Activated T-helper 1 cell treated with anti-CD3 and anti-CD28 coated beads, Interleukin-2, amount 50 U/mL, for 16 hours (primary cell): ENCODE results near the gene PROZ.
"Not testable (repeated sequence)": the region's sequence is repeated elsewhere in the genome, so short reads cannot be mapped to it uniquely, and the experiment has no call there.

Source experiments
- DNase-seq, 2 donors: peaks; one replicate each; pipeline ENCODE4 v3.0.0-alpha.2; 2020; ENCODE audit warnings: low read depth in 1 of 2, low spot score in 1 of 2

The PROZ gene

DNA sequence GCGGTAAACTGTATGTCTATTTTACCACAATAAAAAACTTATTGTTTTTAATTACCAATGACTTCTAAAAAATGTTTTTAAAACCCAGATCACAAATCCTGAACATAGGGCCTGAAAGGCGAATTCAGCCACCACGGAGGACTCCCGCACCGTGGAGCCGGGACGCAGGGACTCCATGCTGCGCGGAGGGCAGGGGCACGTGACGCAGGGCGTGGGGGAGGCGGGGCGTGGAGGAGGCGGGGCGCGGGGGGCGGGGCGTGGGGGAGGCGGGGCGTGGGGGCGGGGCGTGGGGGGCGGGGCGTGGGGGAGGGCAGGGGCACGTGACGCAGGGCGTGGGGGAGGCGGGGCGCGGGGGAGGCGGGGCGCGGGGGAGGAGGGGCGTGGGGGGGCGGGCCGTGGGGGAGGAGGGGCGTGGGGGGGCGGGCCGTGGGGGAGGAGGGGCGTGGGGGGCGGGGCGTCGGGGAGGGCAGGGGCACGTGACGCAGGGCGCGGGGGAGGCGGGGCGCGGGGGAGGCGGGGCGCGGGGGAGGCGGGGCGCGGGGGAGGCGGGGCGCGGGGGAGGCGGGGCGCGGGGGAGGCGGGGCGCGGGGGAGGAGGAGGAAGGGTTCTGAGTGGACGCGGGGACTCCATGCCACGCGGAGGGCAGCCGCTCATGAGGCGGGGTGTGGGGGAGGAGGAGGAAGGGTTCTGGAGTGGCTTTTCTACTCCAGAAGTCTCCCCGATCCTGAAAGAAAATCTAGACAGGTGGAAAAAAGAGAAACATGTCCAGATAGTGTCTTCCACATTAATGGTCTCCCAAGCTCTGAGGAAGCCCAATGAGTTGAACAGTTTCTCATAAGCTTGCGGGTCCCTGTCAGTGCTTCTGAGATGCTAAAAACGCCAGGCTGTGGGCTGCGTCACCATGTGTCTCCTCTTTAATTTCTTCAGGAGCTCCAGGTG is 4.4 kb upstream of the PROZ start:
- DNase-seq, result peak; percentile 65 to 70

DNA sequence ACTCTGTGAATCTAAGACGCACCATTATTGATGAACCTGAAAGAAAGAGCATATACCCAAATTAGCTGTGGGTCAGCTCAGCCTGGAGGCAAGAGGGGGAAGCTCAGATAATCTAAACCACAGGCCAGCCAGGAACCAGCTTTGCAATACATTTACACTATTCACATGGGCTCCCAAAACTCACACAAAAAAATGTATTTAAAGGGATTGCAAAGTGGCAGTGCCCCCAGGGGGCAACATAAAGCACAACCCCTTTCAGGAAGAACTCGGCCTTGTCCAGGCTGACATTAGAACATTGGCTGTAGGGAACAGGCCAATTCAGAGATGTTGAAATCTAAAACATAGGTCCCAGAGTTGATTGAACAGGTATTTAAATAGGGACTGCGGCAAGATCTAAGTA is 3.2 kb upstream of the PROZ start:
- DNase-seq, result no peak

DNA sequence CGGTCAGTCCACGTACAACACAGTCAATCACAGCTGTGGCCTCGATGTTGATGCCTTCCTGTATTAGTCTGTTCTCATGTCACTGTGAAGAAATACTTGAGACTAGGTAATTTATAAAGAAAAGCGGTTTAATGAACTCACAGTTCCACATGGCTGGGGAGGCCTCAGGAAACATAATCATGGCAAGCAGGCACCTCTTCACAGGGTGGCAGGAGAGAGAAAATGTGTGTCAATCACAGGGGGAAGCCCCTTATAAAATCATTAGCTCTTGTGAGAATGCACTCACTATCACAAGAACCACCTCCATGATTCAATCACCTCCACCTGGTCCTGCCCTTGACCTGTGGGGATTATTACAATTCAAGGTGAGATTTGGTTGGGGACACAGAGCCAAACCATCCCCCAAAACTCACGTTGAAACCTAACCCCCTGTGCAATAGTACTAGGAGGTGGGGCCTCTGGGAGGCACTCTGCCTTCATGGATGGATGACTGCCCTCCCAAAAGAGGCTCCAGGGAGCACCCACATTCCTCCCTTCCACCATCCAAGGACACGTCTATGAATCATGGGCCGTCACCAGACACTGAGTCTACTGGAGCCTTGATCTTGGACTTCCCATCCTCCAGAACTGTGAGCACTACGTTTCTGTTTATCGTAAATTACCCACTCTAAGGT is 2.3 kb upstream of the PROZ start:
- DNase-seq, result no peak

DNA sequence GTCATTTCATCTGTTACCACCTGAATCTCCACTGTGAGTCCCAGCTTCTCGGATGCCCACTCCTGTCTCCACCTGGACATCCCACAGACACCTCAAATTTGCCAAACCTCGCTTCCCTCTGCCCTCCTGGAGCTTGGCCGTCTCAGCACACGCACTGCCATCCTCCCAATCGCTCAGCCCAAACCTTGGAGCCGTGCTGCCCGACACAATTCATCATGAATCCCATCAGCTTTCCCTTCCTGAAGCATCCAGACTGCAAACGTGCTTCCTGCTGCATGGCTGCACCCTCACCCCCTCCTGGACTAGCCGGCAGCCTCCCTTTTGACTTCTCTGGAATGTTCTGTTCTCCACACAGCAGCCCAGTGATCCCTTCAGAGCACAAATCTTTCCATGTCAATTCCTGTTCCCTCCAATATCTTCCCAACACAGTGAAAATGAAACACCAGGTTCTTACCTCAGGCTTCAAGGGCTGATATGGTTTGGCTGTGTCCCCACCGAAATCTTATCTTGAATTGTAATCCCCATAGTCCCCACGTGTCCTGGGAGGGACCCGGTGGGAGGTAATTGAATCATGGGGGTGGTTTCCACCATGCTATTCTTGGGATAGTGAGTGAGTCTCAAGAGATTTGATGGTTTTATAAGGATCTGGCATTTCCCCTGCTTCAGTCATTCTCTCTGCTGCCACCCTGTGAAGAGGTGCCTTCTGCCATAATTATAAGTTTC is 1.1 kb upstream of the PROZ start:
- DNase-seq, result no peak

DNA sequence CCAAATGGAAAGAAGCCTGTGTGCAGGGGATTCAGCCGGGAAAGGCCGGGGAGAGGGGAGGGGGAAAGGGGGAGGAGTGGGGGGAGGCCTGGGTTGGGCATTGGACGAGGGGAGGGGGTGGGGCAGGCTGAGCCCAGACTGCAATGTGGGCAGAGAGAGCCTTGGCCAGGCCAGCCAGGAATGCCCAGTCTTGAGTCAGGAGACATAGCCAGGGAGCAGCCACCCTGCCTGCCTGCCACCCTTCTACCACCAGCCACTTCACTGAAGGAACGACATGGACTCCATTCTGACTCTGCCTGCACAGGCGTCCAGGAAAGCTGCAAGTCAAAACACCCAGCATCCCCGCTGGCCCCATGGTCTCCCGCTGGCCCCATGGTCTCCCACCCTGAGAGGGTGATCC is 498 bp downstream of the PROZ start:
- DNase-seq, result no peak

DNA sequence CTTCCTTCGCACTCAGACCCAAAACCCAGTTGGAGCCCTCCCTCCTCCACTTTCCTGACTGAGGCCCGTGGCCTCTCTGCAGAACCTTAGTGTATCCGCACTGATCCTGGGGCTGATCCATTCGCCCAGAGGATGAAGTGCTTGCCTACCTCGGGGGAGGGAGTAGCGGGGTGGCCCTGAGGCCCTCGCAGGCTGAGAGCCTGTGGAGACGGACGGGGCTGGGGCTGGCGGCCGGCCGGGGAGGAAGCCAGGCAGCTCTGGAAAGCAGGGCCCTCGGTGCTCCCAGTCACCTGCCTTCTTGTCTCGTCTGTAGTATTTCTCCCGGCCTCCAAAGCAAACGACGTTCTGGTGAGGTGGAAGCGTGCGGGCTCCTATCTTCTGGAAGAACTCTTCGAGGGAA is 1.3 kb downstream of the PROZ start:
- DNase-seq, result no peak

DNA sequence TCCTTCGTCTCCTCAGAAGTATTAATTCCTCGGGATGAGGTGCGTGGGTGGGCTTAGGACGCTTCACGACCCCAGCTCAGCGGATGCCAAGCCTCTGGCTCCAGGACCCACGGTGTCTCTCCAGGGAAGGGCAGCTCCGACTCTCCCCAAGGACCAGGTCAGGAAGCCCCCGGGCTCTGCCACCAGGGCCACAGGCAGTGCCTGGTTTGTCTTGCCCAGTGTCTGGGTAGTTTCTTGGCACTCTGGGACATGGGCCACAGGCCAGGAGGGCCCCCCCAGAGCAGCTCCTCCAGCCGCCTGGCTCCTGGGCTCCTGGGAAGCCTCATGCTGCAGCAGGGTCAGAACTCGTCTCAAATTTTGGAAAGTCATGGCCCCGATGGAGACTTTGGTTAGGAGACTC is 2.5 kb downstream of the PROZ start:
- no peak for DNase-seq

DNA sequence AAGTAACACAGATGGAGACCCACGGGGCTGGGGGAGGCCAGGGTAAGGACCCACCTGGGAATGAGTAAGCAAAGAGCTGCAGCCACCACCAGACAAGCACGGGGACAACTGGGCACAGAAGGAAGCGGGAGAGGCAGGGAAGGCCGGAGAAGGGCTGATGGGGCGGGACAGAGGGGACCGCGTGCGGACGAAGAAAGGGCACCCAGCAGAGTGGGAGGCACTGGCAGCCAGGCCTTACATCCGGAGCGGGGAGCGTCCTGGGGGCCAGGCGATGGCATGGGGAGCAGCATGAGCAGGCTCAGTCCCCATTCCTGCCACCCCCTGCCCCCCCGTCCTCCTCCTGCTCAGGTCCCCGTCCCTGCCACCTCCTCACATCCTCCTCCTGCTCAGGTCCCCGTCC is 3.0 kb downstream of the PROZ start:
- DNase-seq, result no peak

DNA sequence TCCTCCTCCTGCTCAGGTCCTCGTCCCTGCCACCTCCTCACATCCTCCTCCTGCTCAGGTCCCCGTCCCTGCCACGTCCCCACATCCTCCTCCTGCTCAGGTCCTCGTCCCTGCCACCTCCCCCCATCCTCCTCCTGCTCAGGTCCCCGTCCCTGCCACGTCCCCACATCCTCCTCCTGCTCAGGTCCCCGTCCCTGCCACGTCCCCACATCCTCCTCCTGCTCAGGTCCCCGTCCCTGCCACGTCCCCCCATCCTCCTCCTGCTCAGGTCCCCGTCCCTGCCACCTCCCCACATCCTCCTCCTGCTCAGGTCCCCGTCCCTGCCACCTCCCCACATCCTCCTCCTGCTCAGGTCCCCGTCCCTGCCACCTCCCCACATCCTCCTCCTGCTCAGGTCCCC is 3.5 kb downstream of the PROZ start:
- DNase-seq, result not testable (repeated sequence)

DNA sequence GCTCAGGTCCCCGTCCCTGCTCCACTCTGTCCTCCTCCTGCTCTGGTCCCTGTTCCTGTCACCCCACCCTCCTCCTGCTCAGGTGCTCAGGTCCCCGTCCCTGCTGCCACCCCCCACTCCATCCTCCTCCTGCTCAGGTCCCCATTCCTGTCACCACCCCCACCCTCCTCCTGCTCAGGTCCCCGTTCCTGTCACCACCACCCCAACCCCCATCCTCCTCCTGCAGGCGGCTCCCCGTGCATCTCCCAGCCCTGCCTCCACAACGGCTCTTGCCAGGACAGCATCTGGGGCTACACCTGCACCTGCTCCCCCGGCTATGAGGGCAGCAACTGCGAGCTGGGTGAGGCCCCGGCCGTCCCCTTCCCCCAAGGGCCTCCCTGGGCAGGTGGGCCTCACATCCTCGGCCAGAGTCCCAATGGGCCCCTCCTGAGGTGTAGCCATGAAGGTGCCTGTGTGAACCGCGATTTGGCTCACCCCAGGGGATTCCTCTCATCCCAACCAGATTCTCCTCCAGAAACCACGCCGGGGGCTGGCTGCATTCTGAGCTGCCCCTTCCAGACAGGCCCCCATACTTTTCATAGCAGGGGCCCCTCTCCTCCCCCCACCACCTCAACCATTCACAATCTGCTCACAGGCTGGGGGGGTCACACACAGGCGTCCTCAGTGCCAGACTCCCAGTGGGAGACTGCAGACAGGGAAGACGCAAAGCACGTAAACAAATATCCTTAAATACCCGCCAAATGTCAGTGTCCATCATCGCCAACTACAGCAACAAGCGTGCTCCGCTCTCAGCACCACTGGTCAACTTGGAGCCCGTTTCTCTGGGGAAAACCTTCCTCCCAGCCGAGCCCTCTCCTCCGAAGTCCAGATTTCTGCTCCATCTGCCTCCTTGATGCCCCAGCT is 4.6 kb downstream of the PROZ start:
- no peak for DNase-seq

DNA sequence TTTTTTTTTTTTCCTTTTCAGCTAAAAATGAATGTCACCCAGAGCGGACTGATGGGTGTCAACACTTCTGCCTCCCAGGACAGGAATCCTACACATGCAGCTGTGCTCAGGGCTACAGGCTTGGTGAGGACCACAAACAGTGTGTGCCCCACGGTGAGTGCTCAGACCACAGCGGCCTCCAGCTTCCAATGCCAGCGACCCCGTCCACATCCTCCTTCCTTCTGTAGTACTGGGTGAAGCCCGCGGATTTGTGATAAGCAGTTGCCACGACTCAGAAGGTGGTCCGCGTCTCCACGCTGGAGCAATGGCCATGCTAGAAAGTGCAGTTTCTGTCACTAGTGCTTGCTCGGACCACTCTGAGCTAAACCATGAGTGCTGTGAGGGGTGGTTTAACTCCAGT is 6.0 kb downstream of the PROZ start:
- no peak for DNase-seq

DNA sequence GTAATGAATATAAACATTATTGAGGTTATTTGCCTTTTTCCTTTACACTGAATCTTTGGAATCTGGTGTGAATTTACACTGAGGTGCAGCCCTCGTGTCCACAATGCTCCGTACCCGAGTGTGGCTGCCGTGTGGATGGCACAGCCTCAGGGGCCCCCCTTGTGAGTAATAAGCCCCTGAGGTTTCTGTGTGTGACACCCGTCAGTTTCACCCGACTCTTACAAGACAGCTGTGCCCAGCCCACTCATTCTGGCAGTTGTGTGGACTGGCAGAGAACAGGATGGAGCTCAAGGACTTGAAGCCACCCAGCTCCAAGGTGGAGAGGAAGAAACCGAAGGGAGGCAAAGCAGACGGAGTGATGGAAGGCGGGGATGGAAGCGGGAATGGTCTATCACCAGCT is 7.8 kb downstream of the PROZ start:
- no peak for DNase-seq

DNA sequence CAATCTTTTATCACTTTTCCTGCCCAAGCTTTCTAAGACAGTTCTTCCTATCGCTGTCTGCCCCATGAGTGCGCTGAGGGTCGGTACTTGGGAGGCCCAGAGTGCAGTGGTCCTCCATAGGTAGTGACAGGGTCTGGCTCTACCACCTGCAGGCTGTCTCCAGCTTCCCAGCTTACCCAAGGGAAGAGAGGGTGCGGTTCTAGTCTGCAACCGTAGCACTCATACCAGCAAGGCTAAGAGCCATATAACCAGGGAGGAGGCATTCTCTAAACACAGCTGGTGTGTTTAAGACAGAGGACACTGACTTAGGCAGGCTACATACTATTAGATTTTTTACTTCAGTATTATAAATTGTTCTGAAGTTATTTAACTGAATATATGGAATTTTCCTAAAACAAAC is 8.2 kb downstream of the PROZ start:
- no peak for DNase-seq

DNA sequence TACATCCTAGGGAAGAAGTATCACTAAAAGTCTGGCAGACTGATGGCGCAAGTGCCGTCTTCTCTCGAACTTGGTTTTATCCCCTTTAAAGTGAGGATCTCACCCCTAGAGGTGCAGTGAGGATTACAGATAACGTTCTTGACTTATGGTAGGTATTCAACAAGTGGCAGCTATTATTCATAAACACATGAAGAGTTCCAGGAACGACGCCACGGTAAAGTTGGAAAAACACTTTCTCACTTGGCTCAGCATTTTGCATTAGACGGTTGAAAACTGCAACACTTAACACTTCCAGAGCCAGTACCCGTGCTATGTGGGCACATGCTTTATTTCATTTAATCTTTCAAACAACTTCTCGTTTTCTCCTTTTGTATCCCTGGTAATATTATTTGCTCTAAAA is 8.7 kb downstream of the PROZ start:
- DNase-seq, result no peak

DNA sequence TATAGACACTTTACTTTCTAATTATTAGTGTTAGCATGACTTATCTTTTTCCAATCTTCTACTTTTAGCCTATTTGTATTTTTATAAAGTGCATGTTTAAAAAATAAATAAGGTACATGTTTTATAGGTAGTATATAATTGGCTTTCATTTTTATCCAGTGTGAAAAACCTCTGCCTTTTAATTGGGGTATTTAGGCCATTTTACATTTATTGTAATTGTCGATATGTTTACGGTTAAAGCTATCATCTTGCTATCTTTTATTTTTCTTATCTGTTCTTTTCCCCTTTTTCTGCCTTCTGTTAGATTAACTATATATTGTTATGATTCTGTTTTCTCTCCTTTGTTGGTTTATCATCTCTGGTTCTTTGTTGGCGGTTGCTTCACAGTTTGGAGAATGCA is 9.1 kb downstream of the PROZ start:
- DNase-seq, result no peak

DNA sequence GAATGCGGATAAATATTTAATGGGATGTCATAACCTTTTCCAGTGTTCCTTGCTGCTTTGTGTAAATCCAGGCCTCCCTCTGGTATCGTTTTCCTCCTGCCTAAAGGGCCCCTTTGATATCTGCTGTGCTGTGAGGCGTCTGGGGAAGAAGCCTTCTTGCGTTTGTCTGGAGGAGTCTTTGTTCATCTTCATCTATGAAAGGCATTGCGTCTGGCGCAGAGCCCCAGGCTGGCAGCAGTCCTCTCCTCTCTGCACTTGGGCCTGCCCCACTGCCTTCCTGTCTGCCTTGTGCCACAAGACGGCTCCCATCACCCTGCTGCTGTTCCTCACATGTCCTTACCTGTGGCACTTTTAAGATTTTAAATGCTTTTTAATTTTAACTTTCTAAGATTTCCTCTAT is 9.8 kb downstream of the PROZ start:
- DNase-seq, result no peak

DNA sequence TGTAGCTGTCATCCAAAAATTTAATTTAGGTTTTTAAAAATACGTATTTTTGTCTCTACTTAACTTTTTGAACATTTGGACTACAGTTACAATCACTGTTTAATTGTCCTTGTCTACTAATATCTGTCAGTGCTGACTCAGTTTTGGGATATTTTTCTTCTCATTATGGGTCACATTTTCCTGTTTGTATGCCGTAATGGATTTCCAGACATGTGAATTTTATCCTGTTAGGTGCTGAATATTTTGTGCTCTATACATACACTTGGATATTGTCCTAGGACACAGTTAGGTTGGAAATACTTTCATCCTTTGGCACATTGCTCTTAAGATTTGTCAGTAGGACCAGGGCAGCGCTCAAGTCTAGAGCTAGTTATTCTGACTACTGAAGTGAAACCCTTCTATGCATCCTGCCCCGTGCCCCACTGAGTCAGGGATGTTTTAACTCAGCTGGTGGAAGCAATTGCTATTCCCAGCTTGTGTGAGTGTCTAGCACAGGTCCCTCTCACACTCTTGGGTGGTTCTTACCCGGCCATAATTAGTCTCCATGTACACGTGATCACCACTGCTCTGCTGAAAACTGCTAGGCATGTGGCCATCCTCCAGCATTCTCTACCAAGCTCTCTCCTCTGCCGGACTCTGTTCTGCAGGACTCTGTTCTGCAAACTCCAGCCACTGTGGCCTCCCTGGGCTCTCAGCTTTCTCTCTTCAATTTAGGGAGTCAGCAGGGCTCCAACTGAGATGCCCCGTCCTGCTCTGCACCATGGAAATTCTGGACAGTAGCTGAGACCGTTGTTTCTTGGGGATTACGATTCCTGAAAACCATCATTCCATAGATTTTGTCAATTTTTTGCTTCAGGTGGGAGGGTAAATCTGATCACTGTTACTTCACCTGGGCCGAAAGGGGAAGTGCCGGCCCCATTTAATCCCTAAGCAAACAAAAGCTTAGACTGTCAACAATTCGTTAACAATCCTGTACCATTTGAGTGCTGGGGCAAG is 11.1 kb downstream of the PROZ start:
- no peak for DNase-seq

DNA sequence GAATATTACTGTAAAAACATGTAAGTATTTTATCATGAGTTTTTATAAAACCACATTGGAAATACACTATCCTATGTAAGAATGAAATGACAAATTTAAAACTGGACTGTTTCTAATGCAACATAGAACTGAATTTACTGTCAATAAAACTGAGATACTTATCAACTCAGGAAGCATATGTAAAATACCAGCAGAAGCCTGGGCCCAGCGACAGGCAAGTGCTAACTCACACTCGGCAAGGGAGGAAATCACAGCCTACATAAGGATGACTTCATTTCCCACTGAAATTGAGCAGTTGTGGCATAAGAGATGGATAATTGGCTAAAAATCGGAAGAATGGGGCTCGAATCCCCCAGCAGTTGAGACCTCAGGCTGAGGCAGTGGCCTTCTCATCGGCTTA is 12.1 kb downstream of the PROZ start:
- no peak for DNase-seq

DNA sequence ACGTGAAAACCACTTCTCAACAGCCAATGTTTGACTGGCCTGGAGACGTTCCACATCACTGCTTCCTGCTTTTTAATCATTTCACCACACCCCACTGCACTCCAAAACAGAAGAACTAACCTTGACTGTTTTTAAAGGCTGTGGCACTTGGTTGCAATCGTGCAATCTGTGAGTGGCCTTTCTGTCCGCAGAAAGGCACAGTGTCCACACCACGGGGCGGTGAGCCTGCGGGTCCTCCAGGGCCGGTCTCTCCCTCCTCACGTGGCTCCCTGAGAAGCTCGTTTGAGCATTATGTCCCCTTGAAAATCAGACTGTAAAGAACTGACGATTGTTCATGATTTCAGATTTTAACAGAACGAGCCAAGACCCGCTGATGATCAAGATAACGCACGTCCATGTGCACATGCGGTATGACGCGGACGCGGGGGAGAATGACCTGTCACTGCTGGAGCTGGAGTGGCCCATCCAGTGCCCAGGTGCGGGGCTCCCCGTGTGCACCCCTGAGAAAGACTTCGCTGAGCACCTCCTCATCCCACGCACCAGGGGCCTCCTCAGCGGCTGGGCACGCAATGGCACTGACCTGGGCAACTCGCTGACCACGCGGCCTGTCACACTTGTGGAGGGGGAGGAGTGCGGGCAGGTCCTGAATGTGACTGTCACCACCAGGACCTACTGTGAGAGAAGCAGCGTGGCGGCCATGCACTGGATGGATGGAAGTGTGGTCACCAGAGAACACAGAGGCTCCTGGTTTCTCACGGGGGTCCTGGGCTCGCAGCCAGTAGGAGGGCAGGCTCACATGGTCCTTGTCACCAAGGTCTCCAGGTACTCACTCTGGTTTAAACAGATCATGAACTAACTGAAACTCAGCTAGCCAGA is 13.0 kb downstream of the PROZ start:
- no peak for DNase-seq
